ENCODE measurements around the gene ERC2. TPM values are rescaled to one million over a fixed set of nuclear protein-coding genes. Genes with fewer than 3 reads are reported as not detected.

ERC2 gene
- total RNA-seq, 3 donors from 2014 or later (not counting 1 experiment from before 2014, with no cell fraction given), result not detected

GRCh38 chr3:55877703-55878102 lies 590.6 kb downstream of the ERC2 start:
- no peaks in the 10 kb centered on the region for H3K36me3 ChIP-seq (ENCODE audit: control insufficient read depth, insufficient read depth, low read length)
- H3K9me3 Mint-ChIP-seq, result peaks cover 0 to 3% of the 10 kb centered on the region in 2 donors
- H3K27ac ChIP-seq (ENCODE audit: low read length), result no peak overlapping the region
- no peaks in the 10 kb centered on the region for H3K9me3 ChIP-seq (ENCODE audit: control insufficient read depth, insufficient read depth, low read length)
- WGBS (ENCODE audit: insufficient coverage), result 72% methylated on average over 3 of the region's 4 CpGs
- DNase-seq (no peak), ATAC-seq (no peak)
- H3K27ac Mint-ChIP-seq, result no peak overlapping the region
- no peak overlapping the region for H3K4me3 Mint-ChIP-seq
- H3K4me1 Mint-ChIP-seq, result no peaks in the 10 kb centered on the region
- no peaks in the 10 kb centered on the region for H3K36me3 Mint-ChIP-seq
- intact Hi-C loops (cut with micrococcal nuclease), result no loop called here
- H3K27me3 ChIP-seq (ENCODE audit: control insufficient read depth, insufficient read depth, low read length), result no peaks in the 10 kb centered on the region
- no peaks in the 10 kb centered on the region for H3K27me3 Mint-ChIP-seq (ENCODE audit: low read depth in 2 of 2)
- no peak for TF ChIP-seq CTCF (IDR thresholded peaks at IDR 0.05)
- no peaks in the 10 kb centered on the region for H3K4me1 ChIP-seq (ENCODE audit: control insufficient read depth, insufficient read depth, low read length)
- H3K4me3 ChIP-seq (ENCODE audit: low read length), result no peak overlapping the region

DNA sequence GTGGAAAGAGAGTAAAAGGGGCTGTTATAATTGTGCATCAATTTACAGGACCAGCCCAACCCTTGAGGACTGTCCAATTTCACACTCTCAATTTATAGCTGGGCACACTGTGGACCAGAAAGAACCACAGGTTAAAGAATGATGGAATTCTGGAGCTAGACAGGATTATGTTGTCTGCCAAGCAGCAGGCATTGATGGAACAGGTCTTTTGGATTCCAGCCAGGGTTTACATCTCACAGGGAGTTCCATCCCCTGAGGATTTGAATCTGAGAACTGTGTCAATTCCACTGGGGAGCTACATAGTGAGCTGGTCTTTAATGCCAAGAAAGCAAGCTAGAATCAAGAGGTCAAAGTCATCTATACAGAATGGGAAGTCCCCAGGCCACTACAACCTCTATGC lies 591.7 kb downstream of the ERC2 start:
- intact Hi-C loops (cut with micrococcal nuclease), result no loop called here

DNA sequence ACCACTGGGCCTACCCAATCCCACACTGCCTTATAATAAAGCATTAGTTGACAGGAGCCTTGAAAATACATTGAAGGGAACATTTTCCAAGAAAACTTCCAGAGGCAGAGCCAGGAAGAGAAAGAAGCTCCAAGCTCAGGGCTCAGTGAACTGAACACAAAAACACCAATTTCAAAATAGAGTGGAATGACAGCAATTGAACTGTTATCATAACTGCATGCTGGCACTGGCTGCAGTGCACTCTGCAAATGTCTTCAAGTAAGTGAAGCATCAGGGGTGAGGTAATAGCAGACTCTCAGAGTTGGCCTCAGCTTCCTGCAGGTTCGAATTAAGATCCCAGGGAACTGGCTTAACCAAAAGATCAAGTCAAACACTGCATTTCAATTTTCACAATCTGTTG lies 593.2 kb downstream of the ERC2 start:
- Histone ChIP-seq H3K4me3 (ENCODE audit: low read length) (no peak overlapping the region), H3K9me3 (ENCODE audit: control insufficient read depth, insufficient read depth, low read length) (no peaks in the 10 kb centered on the region), H3K36me3 (ENCODE audit: control insufficient read depth, insufficient read depth, low read length) (no peaks in the 10 kb centered on the region), H3K27ac (ENCODE audit: low read length) (no peak overlapping the region), H3K4me1 (ENCODE audit: control insufficient read depth, insufficient read depth, low read length) (no peaks in the 10 kb centered on the region), H3K27me3 (ENCODE audit: control insufficient read depth, insufficient read depth, low read length) (no peaks in the 10 kb centered on the region)
- no peak for DNase-seq
- peaks cover 0 to 3% of the 10 kb centered on the region in 2 donors for H3K9me3 Mint-ChIP-seq
- H3K4me3 Mint-ChIP-seq, result no peak overlapping the region
- WGBS (ENCODE audit: insufficient coverage), result 48% methylated on average over 1 of the region's 1 CpG
- no peak for TF ChIP-seq CTCF (IDR thresholded peaks at IDR 0.05)
- intact Hi-C loops (cut with micrococcal nuclease), result no loop called here
- H3K4me1 Mint-ChIP-seq, result no peaks in the 10 kb centered on the region
- no peaks in the 10 kb centered on the region for H3K36me3 Mint-ChIP-seq
- H3K27me3 Mint-ChIP-seq (ENCODE audit: low read depth in 2 of 2), result no peaks in the 10 kb centered on the region
- H3K27ac Mint-ChIP-seq, result no peak overlapping the region
- ATAC-seq, result no peak

More for the DNA sequence above, 591.7 kb downstream of the ERC2 start:
- DNase-seq (no peak), ATAC-seq (no peak)
- Mint-ChIP-seq H3K9me3 (peaks cover 0 to 3% of the 10 kb centered on the region in 2 donors), H3K27me3 (ENCODE audit: low read depth in 2 of 2) (no peaks in the 10 kb centered on the region), H3K27ac (no peak overlapping the region), H3K4me3 (no peak overlapping the region), H3K4me1 (no peaks in the 10 kb centered on the region), H3K36me3 (no peaks in the 10 kb centered on the region)
- H3K36me3 ChIP-seq (ENCODE audit: control insufficient read depth, insufficient read depth, low read length), result no peaks in the 10 kb centered on the region
- H3K4me1 ChIP-seq (ENCODE audit: control insufficient read depth, insufficient read depth, low read length), result no peaks in the 10 kb centered on the region
- no peak for TF ChIP-seq CTCF (IDR thresholded peaks at IDR 0.05)
- no peaks in the 10 kb centered on the region for H3K27me3 ChIP-seq (ENCODE audit: control insufficient read depth, insufficient read depth, low read length)
- H3K27ac ChIP-seq (ENCODE audit: low read length), result no peak overlapping the region
- no peaks in the 10 kb centered on the region for H3K9me3 ChIP-seq (ENCODE audit: control insufficient read depth, insufficient read depth, low read length)
- H3K4me3 ChIP-seq (ENCODE audit: low read length), result no peak overlapping the region

DNA sequence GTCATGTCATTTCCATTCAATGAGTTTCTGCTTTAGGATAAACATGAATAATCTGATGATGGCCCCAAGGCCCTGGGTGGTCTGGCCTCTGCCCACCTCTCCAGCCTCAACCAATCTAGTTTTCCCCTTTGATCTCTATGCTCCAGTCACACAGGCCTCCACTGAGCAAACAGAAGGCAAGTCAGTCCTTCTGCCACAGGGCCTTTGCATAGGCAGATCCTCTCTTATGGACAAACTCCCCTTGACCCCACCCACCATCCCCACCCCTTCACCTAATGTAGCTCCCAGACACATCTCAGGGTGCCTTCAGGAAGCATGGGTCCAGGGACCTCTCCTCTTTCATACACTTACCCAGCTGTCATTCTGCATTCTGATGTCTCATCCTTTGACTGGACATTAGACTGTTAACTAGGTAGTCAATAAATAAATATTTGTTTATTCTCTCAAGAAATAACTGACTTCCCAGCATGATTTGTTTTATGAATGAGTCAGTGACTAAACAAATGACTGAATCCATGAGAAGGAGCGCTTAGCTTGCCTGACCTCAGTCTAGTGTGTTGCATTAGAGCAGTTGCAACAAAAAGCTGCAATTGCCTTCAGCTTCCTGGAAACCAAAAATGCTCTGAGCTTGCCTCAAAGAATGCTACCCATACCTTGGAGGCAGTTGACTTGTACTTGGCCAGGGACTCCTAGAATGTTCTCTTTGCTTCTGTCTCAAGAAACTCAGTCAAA lies 594.6 kb downstream of the ERC2 start:
- no peaks in the 10 kb centered on the region for H3K27me3 Mint-ChIP-seq (ENCODE audit: low read depth in 2 of 2)
- intact Hi-C loops (cut with micrococcal nuclease), result no loop called here
- Histone ChIP-seq H3K36me3 (ENCODE audit: control insufficient read depth, insufficient read depth, low read length) (no peaks in the 10 kb centered on the region), H3K27me3 (ENCODE audit: control insufficient read depth, insufficient read depth, low read length) (no peaks in the 10 kb centered on the region), H3K9me3 (ENCODE audit: control insufficient read depth, insufficient read depth, low read length) (no peaks in the 10 kb centered on the region), H3K4me3 (ENCODE audit: low read length) (no peak overlapping the region), H3K4me1 (ENCODE audit: control insufficient read depth, insufficient read depth, low read length) (no peaks in the 10 kb centered on the region), H3K27ac (ENCODE audit: low read length) (no peak overlapping the region)
- peaks cover 0 to 3% of the 10 kb centered on the region in 2 donors for H3K9me3 Mint-ChIP-seq
- TF ChIP-seq CTCF (IDR thresholded peaks at IDR 0.05), result no peak
- no peaks in the 10 kb centered on the region for H3K36me3 Mint-ChIP-seq
- ATAC-seq, result peak in 1 of 3 donors; percentile 27
- no peak for DNase-seq
- no peak overlapping the region for H3K4me3 Mint-ChIP-seq
- no peaks in the 10 kb centered on the region for H3K4me1 Mint-ChIP-seq
- 84% methylated on average over 1 of the region's 1 CpG for WGBS (ENCODE audit: insufficient coverage)
- no peak overlapping the region for H3K27ac Mint-ChIP-seq

Data from natural killer cell (primary cell).